ENCODE data around the gene PTP4A2. TPM values are rescaled to one million over a fixed set of nuclear protein-coding genes. Genes with fewer than 3 reads are reported as not detected.

The PTP4A2 gene
- total and polyA plus RNA-seq, 2 donors (not counting 3 experiments of a cell fraction or from before 2014, with no cell fraction given), result 74.1 to 184 TPM

- DNase-seq (ENCODE audit: low read depth, low spot score) (no peak), FAIRE-seq (no peak)
- no peaks in the 10 kb centered on the region for H4K20me1 ChIP-seq (replicated peaks; ENCODE audit: control insufficient read depth, extremely low read depth, insufficient read depth, low read length)
- H3K4me2 ChIP-seq (ENCODE audit: insufficient read depth, low read length), result no peak overlapping the region
- H3K27me3 ChIP-seq (ENCODE audit: control insufficient read depth in 2 of 2, insufficient read depth in 2 of 2, low read length in 2 of 2), result peaks cover 0 to 3% of the 10 kb centered on the region in 2 experiments
- no peak for TF ChIP-seq POLR2A (IDR thresholded peaks at IDR 0.05; ENCODE audit: low read depth, low read length)
- TF ChIP-seq CTCF (IDR thresholded peaks at IDR 0.05; ENCODE audit: extremely low read depth in 1 of 2, insufficient read depth in 1 of 2, low read depth in 1 of 2, low read length in 2 of 2), result no peak
- TF ChIP-seq MAX (IDR thresholded peaks at IDR 0.05; ENCODE audit: insufficient read depth, insufficient read length), result no peak
- TF ChIP-seq GATA2 (IDR thresholded peaks at IDR 0.05; ENCODE audit: insufficient read depth, insufficient read length, low read depth, low read length), result no peak
- TF ChIP-seq MYC (IDR thresholded peaks at IDR 0.05; ENCODE audit: low read depth, low read length), result no peak
- no peak for TF ChIP-seq POLR2AphosphoS5 (IDR thresholded peaks at IDR 0.05; ENCODE audit: insufficient read depth, low read depth, low read length)
- CTCF ChIA-PET, result no interaction called here
- no peak overlapping the region for H3K27ac ChIP-seq (ENCODE audit: insufficient read depth, low read depth, low read length)
- intact Hi-C loops (cut with micrococcal nuclease) (no loop called here), dilution Hi-C loops (cut with MboI; ENCODE audit: extremely low pct_ligation_motif_present, low sequenced_read_pairs) (no loop called here)
- H3K9ac ChIP-seq (replicated peaks; ENCODE audit: extremely low read depth, insufficient read depth, low read length), result no peak overlapping the region
- H2AFZ ChIP-seq (ENCODE audit: low read depth, low read length), result no peak overlapping the region
- POLR2A ChIA-PET, result no interaction called here
- H3K36me3 ChIP-seq (ENCODE audit: control insufficient read depth in 2 of 2, extremely low read depth in 1 of 2, insufficient read depth in 2 of 2, low read length in 2 of 2), result no peaks in the 10 kb centered on the region
- no TSS peak for BruUV-seq (replicated peaks)
- H3K79me2 ChIP-seq (ENCODE audit: control insufficient read depth, insufficient read depth, low read length), result no peaks in the 10 kb centered on the region
- H3K9me1 ChIP-seq (replicated peaks; ENCODE audit: control insufficient read depth, extremely low read depth, insufficient read depth, low read length), result no peaks in the 10 kb centered on the region
- H3K4me3 ChIP-seq (replicated peaks in 1 of 3; ENCODE audit: insufficient read depth in 1 of 3, low read depth in 1 of 3, low read length in 3 of 3), result no peak overlapping the region
- H3K4me1 ChIP-seq (ENCODE audit: control insufficient read depth, extremely low read depth, insufficient read depth, low read length), result no peaks in the 10 kb centered on the region
- no peaks in the 10 kb centered on the region for H3K9me3 ChIP-seq (replicated peaks; ENCODE audit: control insufficient read depth, insufficient read depth, low read length)
Measured at GRCh38 chr1:31875636-31876236, 62.4 kb downstream of the PTP4A2 start.
